K562 (cell line): Measurements from ENCODE around the gene EPHB1. TPM values are rescaled to one million over a fixed set of nuclear protein-coding genes. Genes with fewer than 3 reads are reported as not detected.

Experiments
- ATAC-seq: fragments of 200-7000 bp; cut with Tn5 transposase; 3 replicates; pipeline ENCODE4 v1.9.1; 2020; ENCODE audit warnings: moderate library complexity
- BruUV-seq: library from RNA; stranded (reverse); fragments of 400-500 nt; replicated peaks from 2 replicates; lab custom pipeline; 2021; lab: Mats Ljungman, UMichigan
- CTCF ChIA-PET: fragments of 300-600 bp; formaldehyde crosslinking; extraction: SDS; loops from one replicate; lab custom pipeline; 2021; ENCODE audit warnings: low intra/inter-chr PET ratio; lab: Yijun Ruan, JAX
- POLR2A ChIA-PET: fragments of 300-600, 350-650 bp; sonication (Branson Sonifier 250); formaldehyde crosslinking; extraction: SDS; loops from one replicate; lab custom pipeline; 2021; ENCODE audit warnings: antibody characterized with exemption, inconsistent platforms; lab: Yijun Ruan, JAX
- DNase-seq, 4 experiments: peaks; one replicate each; pipeline versions ENCODE4 v3.0.0 to v3.0.0-alpha.2; 2011 to 2018; ENCODE audit warnings: low spot score in 3 of 4, mixed read lengths in 3 of 4; ENCODE audit errors: extremely low read depth in 1 of 4
- FAIRE-seq: peaks from 2 replicates; lab custom pipeline; 2011; peaks lifted over from hg19 to GRCh38; lab: Jason Lieb, UNC
- H2AFZ ChIP-seq: 2 replicates; pipeline ENCODE4 v1.6.0; 2011; ENCODE audit warnings: low read depth, low read length, control low read depth, inconsistent platforms
- H3K27ac ChIP-seq: fragments of 200-600 bp; 3 replicates; pipeline ENCODE4 v1.8.0; 2011; ENCODE audit warnings: low read depth, mild to moderate bottlenecking, control low read depth, inconsistent platforms, low read length, moderate library complexity, mixed read lengths; ENCODE audit errors: extremely low read depth
- H3K27me3 ChIP-seq, 2 experiments: fragments of 300-600 bp in 1 of 2; 2 replicates in 1 of 2; 3 replicates in 1 of 2; pipeline versions ENCODE4 v1.6.0 to v1.8.0; 2011; ENCODE audit warnings: inconsistent platforms in 2 of 2, low read length in 2 of 2, mild to moderate bottlenecking in 1 of 2, mixed read lengths in 1 of 2, moderate library complexity in 1 of 2; ENCODE audit not compliant: control insufficient read depth in 2 of 2, insufficient read depth in 2 of 2
- H3K36me3 ChIP-seq: fragments of 300-600 bp; 3 replicates; pipeline ENCODE4 v1.8.0; 2011; ENCODE audit warnings: mild to moderate bottlenecking, low read length, inconsistent platforms; ENCODE audit not compliant: control insufficient read depth, insufficient read depth
- H3K4me1 ChIP-seq, 2 experiments: fragments of 200-600 bp in 1 of 2; replicated peaks in 1 of 2; 2 replicates in 1 of 2; 3 replicates in 1 of 2; pipeline versions ENCODE4 v1.5.1 to v1.8.0; 2011; ENCODE audit warnings: inconsistent platforms in 2 of 2, low read length in 2 of 2, mild to moderate bottlenecking in 1 of 2, mixed read lengths in 1 of 2, moderate library complexity in 1 of 2; ENCODE audit not compliant: control insufficient read depth in 2 of 2, insufficient read depth in 2 of 2
- H3K4me2 ChIP-seq: 2 replicates; pipeline ENCODE4 v1.6.1; 2011; ENCODE audit warnings: low read length, control low read depth, inconsistent platforms, mixed read lengths; ENCODE audit not compliant: insufficient read depth
- H3K4me3 ChIP-seq: fragments of 200-600 bp; sonication (generic), shearing (Covaris generic); 2 replicates; pipeline ENCODE4 v1.5.1; 2016; ENCODE audit warnings: control low read depth, inconsistent platforms
- H3K79me2 ChIP-seq: fragments of 200-600 bp; 3 replicates; pipeline ENCODE4 v1.8.0; 2011; ENCODE audit warnings: low read length, inconsistent platforms; ENCODE audit not compliant: control insufficient read depth, insufficient read depth
- H3K9ac ChIP-seq, 2 experiments: 2 replicates each; pipeline versions ENCODE4 v1.6.0 to v1.6.1; 2011; ENCODE audit warnings: low read depth in 2 of 2, low read length in 2 of 2, control low read depth in 1 of 2, inconsistent platforms in 1 of 2, mild to moderate bottlenecking in 1 of 2, mixed read lengths in 1 of 2; ENCODE audit not compliant: insufficient read depth in 1 of 2
- H3K9me1 ChIP-seq: one replicate; pipeline ENCODE4 v1.6.0; 2011; ENCODE audit warnings: inconsistent platforms, mild to moderate bottlenecking, low read length, moderate library complexity; ENCODE audit not compliant: control insufficient read depth, insufficient read depth
- H3K9me3 ChIP-seq: replicated peaks from 2 replicates; pipeline ENCODE4 v1.5.1; 2011; ENCODE audit warnings: low read depth, low read length, inconsistent platforms; ENCODE audit not compliant: control insufficient read depth, insufficient read depth
- H4K20me1 ChIP-seq: replicated peaks from 2 replicates; pipeline ENCODE4 v1.6.1; 2011; ENCODE audit warnings: low read length, inconsistent platforms, mixed read lengths; ENCODE audit not compliant: control insufficient read depth, insufficient read depth
- POLR2AphosphoS2 ChIP-seq: IDR thresholded peaks from 2 replicates; pipeline ENCODE4 v1.6.1; 2012; ENCODE audit warnings: low read length, improper control_type of control experiment
- SAFB ChIP-seq: fragments of 200-400 bp; formaldehyde crosslinking; IDR thresholded peaks from 2 replicates; pipeline ENCODE4 v1.6.1; 2017; ENCODE audit warnings: low read depth, low read length, borderline replicate concordance
- ZNF277 ChIP-seq: fragments of 250-450 bp; sonication (Bioruptor Pico); IDR thresholded peaks from 2 replicates; pipeline ENCODE4 v1.8.0; 2022; ENCODE audit warnings: inconsistent platforms, mild to moderate bottlenecking, moderate library complexity, borderline replicate concordance
- WGBS: fragments of 100-300 bp; shearing (Covaris generic); methylation state at CpG from one replicate; pipeline ENCODE4 v1.1.6; 2016; ENCODE audit warnings: low coverage, mixed read lengths; ENCODE audit not compliant: insufficient coverage; ENCODE audit errors: missing lambda C conversion rate; 5-methylcytosine and 5-hydroxymethylcytosine counted together
- in situ Hi-C: fragments of 300-500 bp; cut with MboI; formaldehyde crosslinking; loops from 4 replicates; pipeline ENCODE4 v1.15.0; 2018; ENCODE audit warnings: inconsistent platforms, mixed read lengths
- intact Hi-C: fragments of 100-400 bp; cut with micrococcal nuclease; formaldehyde crosslinking; loops from 2 replicates; pipeline ENCODE4 v1.14.2; 2022
- polyA plus RNA-seq, 8 experiments: library from polyadenylated mRNA; depleted of rRNA in 4 of 8; stranded (reverse) in 5 of 8; unstranded in 3 of 8; fragments of >200 nt; fragmentation: Nextera tagmentation in 2 of 8; fragmentation: Illumina TruSeq in 1 of 8; extraction: Ambion mirVana in 2 of 8; extraction: Trizol in 1 of 8; gene quantifications; 2 replicates each; pipeline versions ENCODE4 v1.2.1 to v1.2.3, GENCODE V29; 2011 to 2014; ENCODE audit warnings: inconsistent platforms in 1 of 8, missing spikeins in 1 of 8
- total RNA-seq, 7 experiments: library from RNA; depleted of rRNA in 6 of 7; stranded (reverse); fragments of >200 nt in 6 of 7; fragmentation: Illumina TruSeq in 2 of 7; extraction: Trizol in 2 of 7; gene quantifications; 2 replicates each; pipeline versions ENCODE4 v1.2.1 to v1.2.3, GENCODE V29; 2011 to 2021; ENCODE audit warnings: low replicate concordance in 1 of 7

EPHB1 gene
- total and polyA plus RNA-seq, 9 of the 15 experiments (the other 6 are each of a cell fraction or from before 2014, with no cell fraction given): 0.29 TPM; not detected in 8

GRCh38 chr3:135125171-135125801, 330.2 kb downstream of the EPHB1 start (continued):
- TF ChIP-seq ZNF277 (CRISPR knock-in tag): no peak

GRCh38 chr3:135127946-135128470, 332.9 kb downstream of the EPHB1 start:
- Histone ChIP-seq H3K27me3 (peaks cover 0 to 7% of the 10 kb centered on the region in 2 experiments; a peak in 2 of 5 replicates), H3K9ac (no peak overlapping the region), H3K9me1 (no peaks in the 10 kb centered on the region), H4K20me1 (no peaks in the 10 kb centered on the region), H2AFZ (no peak overlapping the region), H3K9me3 (no peaks in the 10 kb centered on the region), H3K27ac (no peak overlapping the region), H3K4me3 (no peak overlapping the region), H3K4me2 (no peak overlapping the region), H3K79me2 (no peaks in the 10 kb centered on the region), H3K4me1 (no peaks in the 10 kb centered on the region), H3K36me3 (no peaks in the 10 kb centered on the region)
- in situ Hi-C loops: no loop called here
- ChIA-PET CTCF (no interaction called here), POLR2A (no interaction called here)
- FAIRE-seq: no peak
- no TSS peak for BruUV-seq
- WGBS: 0% methylated on average over 5 of the region's 5 CpGs
- no peak for DNase-seq
- no peak for TF ChIP-seq SAFB
- TF ChIP-seq POLR2AphosphoS2: no peak
- intact Hi-C loops: no loop called here
- ATAC-seq: no peak
